ENCODE data around the gene EIF2S1. TPM values are rescaled to one million over a fixed set of nuclear protein-coding genes. Genes with fewer than 3 reads are reported as not detected.

EIF2S1 gene
- total and polyA plus RNA-seq, 2 of the 13 experiments (the other 11 are each of a cell fraction or from before 2014, with no cell fraction given) = 49.1 to 246 TPM

Small RNA genes lying within 50 kb of the gene (small RNA-seq; reads per million reads assigned to genes)
- 0 reads per million in 3 experiments for gene RF00019 (ENCODE audit: insufficient read depth in 2 of 3, insufficient read length in 3 of 3, low read depth in 2 of 3, low replicate concordance in 1 of 3)

Other genes with a start within 250 kb of the EIF2S1 start
- gene GARIN2, start 170.9 kb upstream of the EIF2S1 start, total RNA-seq (2016; rRNA removed; fragmentation: Illumina TruSeq; extraction: Trizol) = 0.18 TPM in 1 of 2 replicates, not detected in the other
- gene GARIN2, start 170.9 kb upstream of the EIF2S1 start, polyA plus RNA-seq (2011; rRNA removed) = not detected in 2 replicates
- 20.0 and 30.6 TPM in 2 replicates for gene PALS1, start 118.9 kb upstream of the EIF2S1 start, total RNA-seq (2016; rRNA removed; fragmentation: Illumina TruSeq; extraction: Trizol)
- gene PALS1, start 118.9 kb upstream of the EIF2S1 start, polyA plus RNA-seq (2011; rRNA removed) = 8.0 and 8.8 TPM in 2 replicates
- 53.9 and 70.9 TPM in 2 replicates for gene ATP6V1D, start 524 bp upstream of the EIF2S1 start, total RNA-seq (2016; rRNA removed; fragmentation: Illumina TruSeq; extraction: Trizol)
- 13.8 and 16.8 TPM in 2 replicates for gene ATP6V1D, start 524 bp upstream of the EIF2S1 start, polyA plus RNA-seq (2011; rRNA removed)
- gene PLEK2, start 51.8 kb downstream of the EIF2S1 start, total RNA-seq (2016; rRNA removed; fragmentation: Illumina TruSeq; extraction: Trizol) = 1.5 and 1.9 TPM in 2 replicates
- 0.26 and 0.51 TPM in 2 replicates for gene PLEK2, start 51.8 kb downstream of the EIF2S1 start, polyA plus RNA-seq (2011; rRNA removed)
- 0.93 and 1.1 TPM in 2 replicates for gene TMEM229B, start 128.4 kb downstream of the EIF2S1 start, total RNA-seq (2016; rRNA removed; fragmentation: Illumina TruSeq; extraction: Trizol)
- 0.69 and 1.6 TPM in 2 replicates for gene TMEM229B, start 128.4 kb downstream of the EIF2S1 start, polyA plus RNA-seq (2011; rRNA removed)
- 4.8 and 8.6 TPM in 2 replicates for gene PLEKHH1, start 173.0 kb downstream of the EIF2S1 start, total RNA-seq (2016; rRNA removed; fragmentation: Illumina TruSeq; extraction: Trizol)
- gene PLEKHH1, start 173.0 kb downstream of the EIF2S1 start, polyA plus RNA-seq (2011; rRNA removed) = 15.4 and 15.8 TPM in 2 replicates
- gene PIGH, start 239.9 kb downstream of the EIF2S1 start, total RNA-seq (2016; rRNA removed; fragmentation: Illumina TruSeq; extraction: Trizol) = 18.7 and 30.0 TPM in 2 replicates
- 43.5 and 53.6 TPM in 2 replicates for gene PIGH, start 239.9 kb downstream of the EIF2S1 start, polyA plus RNA-seq (2011; rRNA removed)